ENCODE results near the gene ZNF445.

GRCh38 chr3:44506961-44507360, 29.5 kb upstream of the ZNF445 start:
- no peak for TF ChIP-seq CTCF (conservative IDR thresholded peaks at IDR 0.05; ENCODE audit: low read length)
- TF ChIP-seq EZH2phosphoT487 (IDR thresholded peaks at IDR 0.05; ENCODE audit: borderline replicate concordance), result no peak
